NCI-H510A (cell line): ENCODE results near the gene CACNA1D.

Experiments
- DNase-seq: peaks from one replicate; lab custom pipeline; 2025; lab: John Stamatoyannopoulos, UW

CACNA1D gene

GRCh38 chr3:53579636-53580035 lies 85.2 kb downstream of the CACNA1D start:
- DNase-seq = no peak

DNA sequence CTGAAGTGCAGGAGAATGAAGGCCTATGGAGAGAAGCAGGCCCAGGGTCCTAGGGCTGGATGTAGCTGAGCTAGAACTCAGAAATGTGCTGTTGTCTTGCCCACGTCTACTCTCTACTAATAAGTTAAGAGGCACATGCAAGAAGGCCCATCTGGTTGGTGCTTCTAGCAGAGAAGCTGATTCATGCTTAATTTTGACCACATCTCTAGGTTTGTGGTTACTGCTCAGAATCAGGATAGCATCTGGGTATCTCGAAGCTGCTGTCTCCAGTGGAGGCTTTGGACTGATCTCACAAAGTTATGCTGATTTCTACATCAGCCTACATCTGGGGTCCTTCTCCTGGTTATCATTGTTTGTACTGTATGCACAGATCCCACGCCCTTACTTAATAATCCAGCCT lies 87.3 kb downstream of the CACNA1D start:
- no peak for DNase-seq

DNA sequence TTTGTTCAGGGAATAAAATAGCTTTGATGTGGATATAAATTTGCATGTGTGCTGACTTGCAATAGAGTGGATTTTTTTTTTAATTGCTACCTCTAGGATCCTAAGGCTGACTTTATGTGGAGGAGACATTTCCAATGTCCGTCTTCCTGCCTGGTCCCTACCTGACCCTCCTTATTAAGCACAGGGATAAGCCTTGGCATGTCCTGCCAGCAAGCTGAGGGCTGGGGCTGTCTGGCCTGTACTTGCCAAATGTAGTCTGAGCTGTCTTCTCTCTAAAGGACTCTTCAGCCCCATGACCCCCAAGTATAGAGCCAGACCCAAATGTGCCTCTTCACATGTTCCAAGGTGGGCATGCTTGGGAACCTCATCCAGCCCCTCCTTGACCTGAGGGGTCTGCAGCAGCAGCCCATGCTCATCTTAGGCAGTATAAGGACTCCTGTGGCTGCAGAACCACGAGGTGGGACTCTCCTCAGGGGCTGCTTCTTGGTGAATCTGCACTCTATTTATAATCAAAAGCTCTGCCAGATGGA lies 88.8 kb downstream of the CACNA1D start:
- no peak for DNase-seq

- no peak for DNase-seq
Measured at GRCh38 chr3:53585049-53585448, 90.6 kb downstream of the CACNA1D start.

GRCh38 chr3:53585627-53586026 lies 91.2 kb downstream of the CACNA1D start:
- DNase-seq = no peak

GRCh38 chr3:53588122-53588521 lies 93.7 kb downstream of the CACNA1D start:
- DNase-seq = no peak

- DNase-seq = no peak
Measured at GRCh38 chr3:53589201-53589600, 94.8 kb downstream of the CACNA1D start.

GRCh38 chr3:53589806-53590205 lies 95.4 kb downstream of the CACNA1D start:
- no peak for DNase-seq

DNA sequence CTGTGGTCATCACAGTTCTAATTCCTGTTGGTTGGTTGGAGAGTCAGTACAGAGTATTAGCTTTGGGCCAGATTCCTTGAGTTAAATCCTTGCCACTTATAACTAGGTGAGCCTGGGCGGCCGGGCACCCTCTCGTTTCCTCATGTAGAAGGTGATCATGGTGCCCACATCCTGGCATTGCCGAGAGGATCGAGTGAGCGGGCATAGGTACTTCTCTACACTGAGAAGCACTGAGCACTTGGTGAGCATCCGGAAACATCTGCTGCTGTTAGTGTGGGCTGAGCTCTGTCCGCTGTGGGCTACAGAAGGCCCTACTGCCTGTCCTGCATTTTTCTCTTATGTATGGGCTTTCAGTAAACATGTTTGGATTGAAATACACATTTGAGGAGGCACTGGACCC lies 96.2 kb downstream of the CACNA1D start:
- no peak for DNase-seq

DNA sequence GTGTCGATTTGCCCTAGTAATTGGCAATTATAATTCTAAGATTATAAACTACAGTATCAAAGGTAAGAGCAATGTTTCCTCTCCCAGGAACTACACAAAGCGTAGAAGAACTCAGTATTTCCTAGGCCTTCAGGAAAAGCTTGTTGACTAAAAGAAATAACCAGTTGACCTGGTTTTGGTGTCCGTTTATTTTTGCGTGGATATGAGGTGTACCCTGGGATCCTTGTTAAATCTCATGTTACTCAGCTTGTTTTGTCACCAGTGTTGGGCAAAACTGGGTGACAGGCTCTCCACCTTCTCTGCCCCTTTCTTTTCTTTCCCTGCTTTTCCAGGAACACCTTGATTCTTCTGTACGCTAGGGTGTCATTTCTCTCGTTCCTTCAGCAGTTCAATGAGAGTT lies 97.2 kb downstream of the CACNA1D start:
- no peak for DNase-seq

DNA sequence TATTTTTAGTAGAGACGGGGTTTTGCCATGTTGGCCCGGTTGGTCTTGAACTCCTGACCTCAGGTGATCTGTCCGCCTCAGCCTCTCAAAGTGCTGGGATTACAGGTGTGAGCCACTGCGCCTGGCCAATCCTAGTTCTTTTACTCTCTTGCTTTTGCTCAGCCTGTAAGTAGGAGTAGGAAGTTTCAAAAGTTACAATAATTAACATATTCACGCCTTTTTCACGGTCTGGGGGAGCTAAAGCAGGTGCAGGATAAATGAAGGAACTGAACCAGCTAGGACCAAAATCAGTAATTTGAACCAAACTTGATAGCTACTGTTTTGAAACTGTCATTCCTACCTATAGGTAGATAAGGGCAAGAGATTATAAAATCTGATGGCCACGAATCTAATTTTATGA lies 98.5 kb downstream of the CACNA1D start:
- no peak for DNase-seq

DNA sequence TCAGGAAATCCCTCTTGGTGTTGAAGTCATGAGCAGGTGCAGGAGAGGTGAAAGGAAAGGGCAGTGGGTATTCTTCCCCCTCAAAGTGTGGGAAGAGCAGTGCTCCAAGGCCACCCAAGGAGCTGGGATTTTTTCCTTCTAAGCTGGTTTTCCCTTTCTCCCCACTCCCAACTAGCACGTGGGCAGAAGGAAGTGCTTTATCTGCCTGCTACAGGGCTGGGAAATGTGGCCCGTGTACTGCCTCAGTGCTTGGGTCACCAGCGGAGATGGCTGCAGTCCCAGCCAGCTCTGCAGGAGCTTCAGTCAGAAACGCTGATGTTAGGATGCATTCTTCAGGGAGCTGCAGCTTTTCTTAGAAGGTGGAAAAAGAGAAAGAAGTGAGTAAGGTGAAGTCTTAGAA lies 99.2 kb downstream of the CACNA1D start:
- no peak for DNase-seq

DNA sequence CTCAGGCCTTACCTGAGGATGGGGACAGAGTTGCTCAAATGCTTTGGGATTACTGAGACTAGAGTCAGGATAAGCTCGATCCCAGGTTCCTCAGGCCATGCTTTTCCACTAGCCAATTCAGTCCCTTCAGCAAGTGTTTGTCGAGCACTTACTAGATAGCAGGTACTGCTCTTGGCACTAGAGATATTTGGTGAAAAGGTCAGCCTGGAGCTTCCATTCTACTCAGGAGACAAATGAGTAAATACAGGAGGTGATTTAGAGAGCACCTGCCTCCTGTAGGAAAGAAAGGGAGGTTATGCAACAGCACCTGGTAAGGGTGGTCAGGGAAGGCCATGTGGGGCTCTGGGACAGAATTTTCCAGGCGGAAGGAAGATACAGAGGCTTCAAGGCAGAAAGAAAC lies 99.9 kb downstream of the CACNA1D start:
- no peak for DNase-seq

DNA sequence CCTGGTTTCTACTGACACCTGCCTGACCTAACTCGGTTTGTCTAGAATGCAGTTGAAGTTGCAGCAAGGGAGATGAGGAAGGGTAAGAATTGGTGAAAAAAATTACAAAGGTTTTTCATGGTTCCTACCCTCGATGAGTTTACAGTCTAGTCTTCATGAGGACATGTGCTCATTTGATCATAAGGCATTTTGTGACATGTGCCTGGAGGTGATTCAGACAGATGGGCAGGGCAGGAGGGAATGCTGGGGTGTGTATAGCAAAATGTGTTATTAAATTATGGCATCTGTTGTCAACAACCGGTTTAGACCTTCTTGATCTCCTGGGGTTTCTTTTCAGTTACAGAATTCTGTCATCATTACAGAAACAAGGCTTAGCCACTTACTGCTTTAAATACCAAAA lies 101.2 kb downstream of the CACNA1D start:
- DNase-seq = no peak

DNA sequence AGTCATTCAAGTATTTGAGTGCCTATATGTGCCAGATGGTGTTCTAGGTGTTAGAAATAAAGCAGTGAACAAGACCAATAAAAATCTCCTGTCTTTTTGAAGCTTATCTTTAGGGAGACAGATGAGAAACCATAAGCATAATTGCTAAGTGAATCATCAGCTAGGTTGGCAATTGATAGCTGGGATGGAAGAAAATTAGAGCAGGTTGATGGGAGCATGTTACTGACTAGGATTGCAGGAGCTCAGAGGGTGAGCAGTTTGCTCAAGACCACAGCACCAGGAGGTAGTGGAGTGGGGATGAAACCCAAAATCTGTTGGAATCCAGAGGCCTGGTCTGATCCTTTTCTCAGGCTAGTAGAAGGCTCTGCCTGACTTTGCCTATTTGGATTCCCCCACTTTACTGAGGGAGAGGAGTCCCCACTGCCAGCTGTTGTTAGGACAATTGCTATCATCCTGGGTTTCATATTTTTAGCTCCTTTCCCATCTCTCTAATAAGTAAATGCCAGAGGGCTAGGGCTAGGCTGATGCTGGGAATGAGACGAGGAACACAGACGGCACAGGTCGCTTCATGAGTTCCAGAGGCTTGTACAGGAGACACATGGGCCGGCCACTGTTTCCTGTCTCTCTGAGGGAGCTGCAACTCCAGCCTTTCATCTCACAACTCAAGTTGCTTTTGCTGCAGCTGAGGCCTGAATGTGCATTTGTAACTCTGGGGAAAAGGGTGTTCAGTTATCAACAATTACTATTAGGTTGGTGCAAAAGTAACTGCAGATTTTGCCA lies 102.9 kb downstream of the CACNA1D start:
- no peak for DNase-seq

DNA sequence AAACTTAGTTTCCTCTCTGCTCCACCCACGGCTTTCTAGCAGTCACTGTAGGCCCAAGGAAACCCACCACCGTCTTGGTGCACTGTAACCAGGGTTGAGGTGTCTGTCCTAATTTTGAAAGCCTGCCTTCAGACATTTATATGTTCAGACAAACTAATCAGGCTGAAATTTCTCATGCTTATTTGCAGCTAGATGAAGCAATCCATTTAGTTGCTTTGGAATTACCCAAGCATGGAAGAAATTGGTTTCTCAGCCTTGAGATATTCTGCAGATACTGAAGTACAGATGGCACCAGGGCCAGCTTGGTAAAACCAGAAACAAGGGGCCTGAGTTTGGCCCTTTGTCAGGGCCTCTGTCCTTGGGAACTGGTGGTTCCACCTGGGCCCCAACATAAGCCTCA lies 105.4 kb downstream of the CACNA1D start:
- no peak for DNase-seq

GRCh38 chr3:53602866-53603265 lies 108.5 kb downstream of the CACNA1D start:
- DNase-seq = no peak

- no peak for DNase-seq
Measured at GRCh38 chr3:53604232-53604631, 109.8 kb downstream of the CACNA1D start.

DNA sequence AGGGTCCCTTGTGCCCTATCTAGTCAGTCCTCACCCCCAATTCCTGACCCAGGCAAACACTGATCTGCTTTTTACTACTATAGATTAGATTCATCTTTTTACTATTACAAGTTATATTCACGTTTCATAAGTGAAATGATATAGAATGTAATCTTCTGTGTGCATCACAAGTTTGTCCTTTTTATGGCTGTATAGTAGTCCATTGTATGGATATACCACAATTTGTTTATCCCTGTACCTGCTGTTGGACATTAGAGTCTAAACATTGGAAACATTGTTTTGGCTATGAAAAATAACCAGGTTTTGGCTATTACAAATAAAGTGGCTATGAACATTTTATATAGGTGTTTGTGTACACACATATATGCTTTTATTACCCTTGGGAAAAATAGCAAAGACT lies 112.4 kb downstream of the CACNA1D start:
- DNase-seq = no peak

- DNase-seq = no peak
Measured at GRCh38 chr3:53612508-53612907, 118.1 kb downstream of the CACNA1D start.

GRCh38 chr3:53613125-53613524 lies 118.7 kb downstream of the CACNA1D start:
- no peak for DNase-seq

- no peak for DNase-seq
Measured at GRCh38 chr3:53614307-53614706, 119.9 kb downstream of the CACNA1D start.

DNA sequence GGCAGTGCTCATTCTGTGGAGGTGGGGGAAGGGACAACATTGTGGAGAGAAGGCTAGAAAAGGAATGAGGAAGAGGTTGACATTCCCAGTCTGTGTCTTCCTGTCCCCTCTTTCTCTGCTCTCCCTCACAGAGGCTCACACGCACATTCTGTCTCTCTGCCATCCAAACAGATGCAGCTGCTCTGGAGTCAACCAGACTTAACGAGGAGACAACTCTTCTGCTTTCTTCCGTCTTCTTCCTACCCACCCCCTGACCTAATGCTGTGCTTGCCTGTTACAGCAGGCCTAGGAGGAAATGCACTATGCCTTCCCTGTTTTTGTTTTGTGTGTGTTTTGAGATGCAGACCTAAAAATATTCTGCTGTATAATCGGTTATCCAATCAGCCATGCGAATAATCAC lies 121.9 kb downstream of the CACNA1D start:
- DNase-seq = no peak
